Suppressor macrophage (primary cell): Measurements from ENCODE around the gene DNAL1.

Source experiments
- DNase-seq, 4 experiments: peaks; one replicate each; pipeline ENCODE4 v3.0.0-alpha.2; 2020 to 2022

DNAL1 gene

DNA sequence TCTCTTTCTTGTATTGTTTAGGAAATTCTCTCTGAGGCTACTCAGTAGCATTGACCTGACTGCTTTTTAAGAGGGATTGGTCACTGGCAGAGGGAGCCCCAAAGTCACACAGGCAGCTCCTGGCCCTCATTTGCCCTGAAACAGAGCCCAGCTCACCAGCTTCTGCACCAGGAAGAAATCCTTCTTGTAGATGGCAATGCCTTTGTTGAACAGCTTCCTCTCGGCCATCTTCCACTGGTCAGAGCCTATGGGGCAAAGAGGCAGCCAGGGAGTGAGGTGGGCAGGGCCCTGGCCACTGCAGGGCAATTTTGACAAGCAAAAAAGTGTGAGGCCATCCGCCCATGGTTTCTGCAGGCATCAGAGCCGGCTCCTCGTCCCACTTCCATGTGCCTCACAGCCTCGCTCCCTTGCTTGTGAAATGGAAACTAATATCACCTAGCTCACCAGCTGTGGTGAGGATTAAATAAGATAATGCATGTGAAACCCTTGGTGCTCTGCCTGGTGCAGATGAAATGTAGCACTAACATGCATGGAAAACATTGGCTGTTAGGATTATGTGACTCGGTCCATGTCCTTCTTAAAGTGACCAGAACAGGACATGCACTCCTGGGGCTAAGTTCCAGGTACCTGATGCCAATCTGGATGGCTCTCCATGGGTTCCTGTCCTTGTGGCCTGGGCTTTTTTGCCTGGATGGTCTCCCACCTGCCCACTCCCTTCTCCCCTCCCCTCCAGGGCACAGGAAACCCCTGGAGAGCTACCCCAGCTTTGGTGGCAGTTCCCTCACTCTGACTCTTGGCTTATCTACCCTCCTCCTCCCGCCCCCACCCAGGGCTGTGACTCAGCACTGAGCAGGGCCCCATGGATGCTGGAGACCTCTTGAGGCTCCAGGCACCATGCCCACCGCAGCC lies 80.6 kb downstream of the DNAL1 start:
- DNase-seq, result peak in 2 of 4 experiments; percentile 33 to 40

DNA sequence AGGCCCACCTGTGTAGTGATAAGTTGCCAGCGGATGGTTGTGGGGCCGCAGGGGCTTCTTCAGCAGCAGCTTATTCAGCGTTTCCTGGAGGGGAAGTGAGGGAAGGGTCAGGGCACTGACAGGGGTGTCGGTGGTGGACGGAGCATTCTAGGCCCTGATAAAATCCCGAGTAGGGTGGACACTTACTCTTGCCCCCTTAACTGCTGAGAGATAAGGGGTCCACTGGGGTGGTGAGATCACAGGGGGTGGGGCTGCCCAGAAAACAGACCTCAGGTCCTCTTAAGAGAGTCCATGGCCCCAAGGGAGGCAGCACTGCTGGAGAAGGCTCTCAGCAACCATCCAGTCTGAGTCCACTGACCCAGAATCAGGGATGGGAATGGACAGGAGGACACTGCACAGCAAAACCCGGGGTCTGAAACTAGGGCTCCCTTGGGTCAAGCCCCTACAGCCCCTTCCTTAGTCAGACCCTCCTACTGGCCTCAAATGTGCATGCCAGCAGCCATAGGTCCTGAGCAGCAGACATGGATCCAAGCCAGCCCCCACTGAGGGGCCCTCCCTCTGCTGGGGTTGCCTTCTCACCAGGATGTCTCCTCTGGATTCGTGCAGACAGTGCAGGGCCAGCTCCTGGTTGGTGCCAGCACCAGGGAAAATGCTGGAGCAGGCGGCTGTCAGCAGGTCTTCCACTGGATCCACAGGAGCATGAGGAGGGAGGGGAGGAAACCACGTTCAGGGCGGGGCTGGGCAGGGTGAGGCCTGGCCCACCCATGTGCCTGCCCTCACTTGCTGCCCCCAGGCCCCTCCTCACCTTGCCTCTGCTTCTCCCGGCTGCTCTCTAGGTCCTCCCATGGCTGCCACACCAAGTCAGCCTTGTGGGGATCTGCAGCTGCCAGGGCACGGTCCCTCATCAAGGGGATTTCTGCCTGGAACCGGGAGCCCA lies 81.5 kb downstream of the DNAL1 start:
- no peak for DNase-seq

DNA sequence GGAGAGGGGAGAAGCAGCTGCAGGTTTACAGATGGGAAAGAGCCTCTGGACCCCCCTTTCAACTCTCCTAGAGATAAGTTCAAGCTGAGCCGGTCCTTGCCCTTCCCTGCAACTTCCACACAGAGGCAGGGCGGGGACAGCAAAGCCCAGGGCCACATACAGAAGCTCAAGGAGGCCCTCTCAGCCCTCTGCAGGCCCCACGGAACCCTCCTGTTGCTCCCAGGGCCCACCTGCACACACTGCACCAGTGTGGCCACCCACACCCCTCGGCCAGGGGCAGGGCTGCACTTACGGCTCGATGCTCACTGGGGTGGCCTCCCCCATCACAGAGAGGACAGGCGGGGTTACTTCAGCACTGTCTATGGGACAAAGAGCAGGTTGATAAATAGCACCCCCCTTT lies 82.4 kb downstream of the DNAL1 start:
- no peak for DNase-seq

DNA sequence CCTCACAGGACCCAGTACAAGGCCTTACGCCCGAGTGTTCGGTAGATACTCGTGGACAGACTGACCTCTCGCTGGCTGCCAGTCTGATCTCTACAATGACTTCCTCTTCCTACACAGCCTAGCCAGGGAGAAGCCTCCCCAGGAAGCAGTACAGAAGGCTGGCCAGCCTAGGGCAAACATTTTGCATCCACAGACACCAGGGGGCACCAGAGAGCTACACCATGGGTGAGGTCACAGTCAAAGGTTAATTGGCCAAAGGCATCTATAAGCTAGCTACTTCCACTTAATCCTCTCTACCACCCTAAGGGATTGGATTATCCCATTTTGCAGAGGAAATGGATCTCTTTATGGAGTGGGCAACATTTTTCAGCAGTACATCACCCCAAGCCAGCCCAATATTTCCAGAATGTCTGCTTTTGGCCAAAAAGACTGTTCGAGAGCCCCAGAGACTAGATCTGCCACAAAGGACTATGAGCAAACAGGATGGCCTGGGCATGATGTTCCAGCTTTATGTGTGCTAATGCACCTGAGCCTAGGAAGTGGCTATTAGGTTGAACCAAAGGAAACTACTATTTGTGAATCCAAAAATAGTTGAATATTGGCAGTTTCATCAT lies 84.0 kb downstream of the DNAL1 start:
- DNase-seq, result peak; percentile 96 to 99 (median 97)

DNA sequence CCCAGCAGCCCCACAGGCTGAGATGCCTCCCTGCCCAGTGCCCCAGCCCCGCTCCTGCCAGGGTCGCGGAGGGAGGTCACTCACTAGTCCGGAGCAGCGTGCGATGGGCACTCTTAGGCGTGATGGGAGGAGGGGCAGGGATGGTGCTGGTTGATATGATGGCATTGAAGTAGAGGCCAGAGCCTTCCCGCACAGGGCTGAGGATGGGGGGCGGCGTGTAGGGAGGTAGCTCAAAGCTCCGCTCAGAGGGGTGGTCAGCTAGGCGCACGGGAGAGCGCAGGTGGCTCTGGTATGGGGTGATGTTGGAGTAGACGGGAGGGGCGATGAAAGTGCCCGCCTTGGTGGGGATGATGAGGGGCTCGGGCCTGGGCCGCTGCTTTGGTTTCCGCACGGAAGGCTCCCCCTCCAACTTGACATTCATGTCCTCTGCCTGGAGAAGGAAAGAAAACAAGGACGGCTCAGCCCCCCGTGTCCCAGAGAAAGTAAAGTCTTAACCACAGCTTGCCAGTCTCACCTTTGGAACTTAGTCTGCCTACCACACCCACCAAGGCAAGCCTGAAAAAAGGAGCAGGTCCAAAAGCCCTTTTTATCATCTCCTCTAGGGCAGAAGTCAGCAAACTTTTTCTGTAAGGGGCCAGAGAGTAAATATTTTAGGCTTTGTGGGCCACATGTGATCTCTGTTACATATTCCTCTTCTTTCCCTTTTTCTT lies 84.9 kb downstream of the DNAL1 start:
- no peak for DNase-seq

DNA sequence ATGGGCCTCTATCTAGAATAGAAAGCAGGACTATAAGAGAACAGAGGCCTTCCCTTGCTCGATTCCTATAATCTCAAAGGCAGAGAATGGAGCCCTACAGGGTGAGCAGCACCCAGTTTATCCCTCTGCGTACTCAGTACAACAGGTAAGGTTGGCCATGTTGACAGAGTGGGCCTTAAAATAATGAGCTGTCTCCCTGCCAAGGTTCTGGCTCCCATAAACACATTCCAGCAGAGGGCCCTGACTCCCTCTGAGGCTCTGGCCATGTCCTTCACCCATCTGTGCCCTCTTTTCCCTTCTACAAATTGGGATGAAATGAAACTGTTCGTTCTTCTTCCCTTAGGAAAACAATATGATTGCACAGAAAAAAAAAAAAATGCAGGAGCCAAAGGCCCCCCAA lies 86.3 kb downstream of the DNAL1 start:
- DNase-seq, result no peak

DNA sequence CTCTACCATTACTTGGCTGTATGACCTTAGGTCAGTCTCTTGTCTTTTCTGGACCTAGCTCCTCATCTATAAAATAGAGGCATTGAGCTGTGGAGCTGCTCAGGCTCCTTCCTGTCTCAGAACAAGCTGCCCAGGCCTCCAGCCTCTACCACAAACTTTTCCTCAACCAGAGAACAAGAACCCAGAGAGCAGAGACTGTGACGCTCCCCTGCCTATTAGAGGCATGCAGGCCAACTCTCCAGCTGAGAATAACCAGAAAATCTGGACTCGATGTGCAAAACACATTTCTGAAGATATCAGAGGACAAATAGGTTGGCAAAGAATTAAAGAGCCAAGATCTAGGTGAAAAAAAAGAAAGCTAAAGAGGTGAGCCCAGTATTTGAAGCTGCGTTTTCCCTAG lies 87.2 kb downstream of the DNAL1 start:
- DNase-seq, result no peak

DNA sequence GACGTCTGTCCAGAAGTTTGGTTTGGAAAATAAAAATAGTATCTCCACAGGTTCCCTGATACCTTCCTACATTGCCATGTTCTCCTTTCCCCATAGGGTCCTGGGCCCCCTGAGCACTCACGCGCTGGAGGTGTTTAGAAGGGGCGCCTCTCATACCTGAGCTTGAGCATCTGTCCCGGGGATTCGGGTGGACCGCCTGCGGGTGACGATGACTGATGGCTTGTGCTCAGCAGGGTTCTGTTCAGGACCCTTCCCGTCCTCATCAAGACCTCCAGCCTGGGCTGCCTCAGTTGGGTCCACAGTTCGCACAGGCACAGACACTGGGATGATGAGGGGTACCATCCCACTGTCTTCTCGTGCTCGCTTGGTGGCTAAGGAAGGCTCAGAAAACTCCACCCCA lies 92.1 kb downstream of the DNAL1 start:
- DNase-seq, result no peak

DNA sequence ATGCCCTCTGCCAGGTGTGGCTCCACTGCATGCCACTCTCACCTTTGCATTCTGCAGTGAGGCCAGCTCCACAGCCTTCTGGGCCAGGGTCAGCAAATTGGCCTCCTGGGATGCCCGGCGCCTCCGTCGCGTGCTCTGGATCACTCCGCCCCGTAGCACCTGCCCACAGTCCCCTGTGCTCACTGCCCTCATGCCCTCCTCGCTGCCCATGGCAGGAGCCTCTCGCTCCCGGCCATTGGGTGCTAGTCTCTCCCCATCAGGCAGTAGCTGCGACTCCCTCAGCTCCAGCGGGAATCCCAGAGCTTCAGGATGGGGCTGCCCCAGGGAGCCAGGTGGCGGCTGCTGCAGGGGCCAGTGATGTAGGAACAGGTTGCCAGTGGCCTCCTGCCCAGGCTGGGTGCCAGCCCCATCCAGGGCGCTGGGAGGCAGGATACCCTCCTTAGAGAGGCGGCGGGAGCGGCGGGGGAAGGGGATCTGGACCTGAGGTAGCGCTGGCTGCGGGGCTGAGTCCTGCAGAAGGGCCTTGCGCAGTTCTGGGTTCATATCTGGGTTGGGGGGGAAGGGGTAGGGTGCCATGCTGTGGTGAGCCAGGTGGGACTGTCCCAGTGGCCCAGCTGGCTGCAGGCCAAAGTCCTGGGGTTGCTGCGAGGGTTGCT lies 93.9 kb downstream of the DNAL1 start:
- DNase-seq, result no peak

DNA sequence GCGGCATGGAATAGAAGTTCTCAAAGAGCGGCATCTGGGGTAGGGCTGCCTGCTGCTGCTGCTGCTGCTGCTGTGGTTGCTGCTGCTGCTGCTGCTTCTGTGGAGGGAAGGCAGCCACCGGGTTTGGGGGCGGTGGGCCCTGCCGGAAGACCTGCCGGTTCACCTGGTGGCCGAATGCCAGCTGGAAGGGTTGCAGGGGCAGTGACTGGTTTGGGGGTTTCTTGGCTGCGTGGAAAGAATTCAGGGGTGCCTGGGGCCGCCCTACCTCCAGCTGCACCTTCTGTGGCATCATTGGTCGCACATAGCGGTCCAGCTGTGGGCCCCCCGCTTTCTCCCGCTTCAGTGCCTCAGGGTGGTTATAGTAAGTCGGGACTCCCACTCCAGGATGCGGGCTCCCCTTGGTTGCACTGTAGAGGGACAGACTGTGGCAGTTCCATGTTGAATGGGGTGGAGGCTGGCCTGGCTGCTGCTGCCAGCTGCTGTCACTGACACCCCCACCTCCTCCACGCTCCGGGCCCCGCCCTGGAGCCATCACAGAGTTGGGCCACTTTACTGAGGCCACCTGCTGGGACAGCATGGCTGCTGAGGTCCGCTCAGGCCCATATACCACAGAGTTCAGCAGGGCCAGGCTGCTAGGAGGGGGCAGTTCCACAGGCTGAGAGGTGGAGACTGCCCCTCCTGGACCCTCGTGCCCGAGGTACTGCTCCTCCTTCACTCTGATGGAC lies 94.5 kb downstream of the DNAL1 start:
- no peak for DNase-seq

DNA sequence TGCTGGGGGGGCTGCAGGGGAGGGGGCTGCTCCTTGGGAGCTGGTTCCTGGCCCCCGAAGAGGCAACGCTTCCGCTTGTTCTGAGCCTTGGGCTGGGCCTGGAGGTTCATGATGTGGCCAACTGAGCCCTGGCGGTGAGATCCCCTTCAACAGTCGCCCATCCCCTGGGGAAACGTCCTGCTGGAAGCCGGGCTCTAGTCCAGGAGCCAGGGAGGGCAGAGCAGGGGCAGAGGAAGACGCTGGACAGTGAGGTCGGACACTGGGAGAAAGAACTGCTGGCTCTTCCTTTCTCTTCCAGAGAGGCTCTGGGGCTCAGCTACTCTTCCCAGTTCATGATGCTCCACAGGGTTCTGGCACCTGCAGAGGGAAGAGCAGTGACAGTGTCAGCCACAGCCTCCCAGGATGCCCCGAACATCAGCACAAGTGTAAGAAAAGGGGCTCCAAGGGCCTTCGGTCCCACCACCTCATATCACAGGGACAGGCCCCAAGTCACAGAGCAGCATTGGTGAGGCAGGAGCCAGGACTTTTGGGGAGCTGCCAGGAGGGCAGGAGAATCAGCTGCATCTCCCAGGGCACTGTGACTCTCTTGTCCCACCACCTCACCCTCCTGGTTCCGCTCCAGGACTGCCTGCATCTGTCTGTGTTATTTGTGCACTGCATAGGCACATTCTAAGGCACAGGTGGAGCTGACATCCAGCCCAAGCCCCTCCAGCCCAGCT lies 95.3 kb downstream of the DNAL1 start:
- DNase-seq, result no peak

DNA sequence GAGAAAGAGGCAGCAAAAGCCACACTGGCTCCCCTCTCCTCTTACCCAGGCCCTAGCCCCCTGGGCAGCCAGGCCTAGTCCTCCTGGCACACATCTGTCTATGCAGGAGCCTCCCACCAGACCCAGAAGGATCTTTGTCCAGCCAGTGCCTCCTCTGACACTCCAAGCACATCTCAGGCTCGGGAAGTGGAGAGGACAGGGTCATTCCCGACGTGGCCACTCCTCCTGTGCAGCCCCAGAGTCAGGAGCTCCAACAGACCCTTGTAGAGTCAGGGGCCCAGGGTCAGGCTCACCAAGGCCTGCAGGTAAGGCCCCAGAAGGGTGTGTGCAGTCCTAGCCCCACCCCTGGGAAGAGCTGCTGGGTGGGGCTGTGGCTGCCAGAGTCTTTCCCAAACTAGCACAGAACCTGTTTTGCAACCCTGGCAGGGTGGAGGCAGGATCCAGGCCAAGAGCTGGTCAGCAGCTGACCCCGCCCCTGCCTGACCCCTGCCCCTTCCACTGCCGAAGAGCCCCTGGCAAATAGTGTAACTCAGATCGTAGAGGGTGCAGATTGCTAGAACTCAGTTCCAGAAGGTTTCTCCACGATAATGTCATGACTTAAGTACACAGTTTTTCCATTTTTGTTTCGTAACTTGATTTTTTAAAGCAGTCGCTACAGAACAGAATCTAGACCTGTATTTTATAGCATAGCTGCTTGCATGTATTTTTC lies 96.0 kb downstream of the DNAL1 start:
- peak in 3 of 4 experiments; percentile 27 to 56 (median 44) for DNase-seq

DNA sequence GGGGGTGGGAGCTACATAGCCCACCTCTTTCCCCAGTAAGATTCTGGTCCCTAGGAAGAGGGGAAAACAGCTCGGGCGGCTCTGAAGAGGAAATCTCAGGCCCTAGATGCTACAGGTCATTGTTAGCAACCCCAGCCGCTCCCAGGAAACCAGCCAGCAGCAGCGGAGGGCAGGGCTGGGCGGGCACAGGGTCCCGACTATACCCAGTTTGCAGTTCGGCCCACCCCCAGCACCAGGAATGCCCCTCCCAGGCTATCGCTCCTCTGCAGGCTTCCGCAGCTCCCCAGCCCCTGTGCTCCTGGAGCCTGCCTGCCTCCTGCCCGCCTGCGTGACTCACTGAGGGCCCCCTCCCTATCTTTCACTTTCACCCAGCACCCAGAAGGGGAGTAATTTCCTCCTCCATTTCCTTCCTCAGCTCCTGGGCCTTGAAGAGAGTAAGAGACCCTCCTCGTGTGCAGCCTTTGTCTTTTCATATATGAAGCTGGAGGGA lies 96.6 kb downstream of the DNAL1 start:
- peak in 3 of 4 experiments; percentile 64 to 70 (median 65) for DNase-seq

DNA sequence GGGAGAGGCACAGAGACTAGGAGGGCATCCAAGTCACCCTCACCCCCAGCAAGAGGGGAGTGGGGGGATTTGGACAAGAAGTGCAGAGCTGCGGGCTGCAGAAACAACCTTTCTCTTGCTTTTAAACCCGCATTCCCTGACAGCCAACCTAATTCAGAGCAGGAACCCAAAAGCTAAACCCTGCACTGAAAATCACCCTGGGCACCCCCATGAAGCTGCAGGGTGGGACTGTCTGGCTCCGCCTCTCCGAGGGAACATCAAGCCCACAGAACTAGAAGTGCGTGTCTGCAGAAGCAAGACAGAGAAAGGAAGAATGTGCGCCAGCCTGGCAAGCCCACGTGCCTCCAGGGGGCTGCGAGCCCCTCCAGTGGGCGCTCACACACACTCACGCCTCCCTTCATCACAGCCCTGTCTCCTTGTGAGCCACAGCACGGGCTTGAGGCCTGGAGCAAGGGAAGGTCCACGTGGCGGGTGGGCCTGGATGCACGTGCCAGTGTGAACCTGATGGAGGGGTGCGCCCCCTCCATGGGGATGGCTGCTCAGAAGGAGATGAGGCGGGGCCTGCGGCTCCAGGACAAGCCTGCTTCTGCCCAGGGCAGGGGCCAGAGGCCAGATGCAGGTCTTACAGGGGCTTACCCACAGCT lies 97.2 kb downstream of the DNAL1 start:
- DNase-seq, result peak in 3 of 4 experiments; percentile 33 to 34 (median 34)

DNA sequence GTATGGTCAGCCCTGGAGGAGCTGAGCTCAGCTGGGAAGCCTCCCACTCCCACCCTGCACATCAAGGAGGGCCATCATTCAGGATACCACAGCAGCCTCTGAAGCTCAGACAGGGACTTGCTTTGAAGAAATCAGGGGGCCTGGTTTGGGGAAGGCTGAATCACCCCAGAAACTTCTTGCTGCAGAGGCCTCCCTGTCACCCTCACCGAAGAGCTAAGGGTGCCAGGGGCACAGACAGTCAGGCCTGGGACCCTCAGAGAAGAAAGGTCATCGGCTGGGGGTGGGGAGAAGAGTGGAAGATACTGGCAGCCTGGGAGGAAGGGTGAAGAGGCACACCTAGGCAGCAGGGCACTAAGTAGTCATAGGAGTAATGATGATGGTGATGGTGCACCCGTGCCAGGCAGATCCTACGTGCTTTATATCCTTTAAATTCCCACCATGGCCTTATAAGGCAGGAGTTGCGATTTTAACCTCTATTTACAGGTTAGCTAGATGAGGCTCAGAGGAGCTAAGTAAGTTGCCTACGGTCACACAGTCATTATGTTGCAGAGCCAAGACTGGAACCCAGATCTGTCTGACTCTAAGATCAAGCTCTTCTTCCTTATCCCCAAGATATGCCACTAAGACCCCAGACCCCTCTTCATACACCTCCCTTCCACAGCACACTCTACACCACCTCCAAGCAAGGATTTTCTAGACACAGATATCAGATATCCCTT lies 97.9 kb downstream of the DNAL1 start:
- no peak for DNase-seq

DNA sequence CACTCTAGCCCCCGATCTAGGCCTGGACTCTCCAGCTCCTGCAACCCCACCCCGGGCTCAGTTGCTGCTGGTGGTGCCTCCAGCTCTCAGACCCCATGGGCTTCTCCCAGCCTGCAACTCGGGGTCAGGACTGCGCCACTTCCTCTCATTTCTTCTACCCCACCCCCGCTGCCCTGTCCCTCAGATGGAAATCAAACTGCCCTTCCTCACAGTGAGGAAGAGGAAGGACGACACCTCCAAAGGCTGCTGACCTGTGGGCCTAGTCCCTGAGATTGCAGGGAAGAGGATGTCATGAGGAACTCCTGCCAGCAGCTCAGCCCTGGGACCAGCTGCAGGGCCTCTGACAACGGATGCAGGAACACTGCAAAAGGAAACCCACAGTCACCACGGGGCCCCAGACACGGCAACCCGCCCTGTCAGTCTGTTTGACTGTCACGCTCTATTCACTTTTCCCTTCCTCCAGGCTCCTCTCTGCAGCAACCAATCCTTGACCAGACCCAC lies 98.7 kb downstream of the DNAL1 start:
- DNase-seq, result peak; percentile 77 to 88 (median 88)

DNA sequence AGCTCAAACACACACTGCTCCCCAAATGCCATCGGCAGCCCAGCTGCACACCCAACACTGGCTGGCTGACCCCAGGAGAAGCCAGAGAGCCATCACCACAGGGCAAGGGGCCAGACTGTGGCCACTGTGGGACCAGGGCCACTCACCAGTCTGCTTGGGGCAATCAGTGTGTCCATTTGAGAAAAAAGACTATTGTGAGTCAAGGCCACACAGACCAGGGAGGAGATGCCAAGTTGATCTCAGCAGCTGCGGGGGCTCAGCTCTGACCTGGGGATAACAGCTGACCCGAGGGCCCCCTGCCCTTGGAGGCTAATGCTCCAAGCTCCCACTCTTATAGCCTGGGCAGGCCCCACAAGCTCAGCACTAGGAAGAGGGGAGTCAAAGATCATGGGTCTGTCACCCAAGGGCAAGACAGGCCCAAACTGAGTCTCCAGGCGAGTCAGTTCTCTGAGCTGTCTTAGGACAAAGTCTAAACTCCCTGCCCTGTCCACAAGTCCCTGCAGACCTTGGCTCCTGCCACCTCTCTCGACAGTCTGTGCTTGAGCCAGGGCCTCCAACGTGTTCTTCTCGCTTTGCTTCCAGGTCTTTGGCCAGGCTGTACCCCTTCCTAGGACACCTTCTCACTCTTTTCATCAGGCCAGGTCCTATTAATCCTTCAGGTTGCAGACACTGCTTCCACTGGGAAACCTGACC lies 99.5 kb downstream of the DNAL1 start:
- no peak for DNase-seq
